ENCODE data around the gene CCDC93. TPM values are rescaled to one million over a fixed set of nuclear protein-coding genes. Genes with fewer than 3 reads are reported as not detected.

CCDC93 gene
- total RNA-seq, 2 experiments from 2014 or later = 26.2 to 39.5 TPM

- CTCF ChIA-PET = interaction anchor here (0.7 kb wide), 1 partner anchor 70 kb away, joined by 3 read pairs; no protein-coding TSS in a partner anchor
- no peaks in the 10 kb centered on the region for H3K9me3 Mint-ChIP-seq (ENCODE audit: low read depth)
Observed at GRCh38 chr2:118054213-118055008, 40.5 kb upstream of the CCDC93 start.

DNA sequence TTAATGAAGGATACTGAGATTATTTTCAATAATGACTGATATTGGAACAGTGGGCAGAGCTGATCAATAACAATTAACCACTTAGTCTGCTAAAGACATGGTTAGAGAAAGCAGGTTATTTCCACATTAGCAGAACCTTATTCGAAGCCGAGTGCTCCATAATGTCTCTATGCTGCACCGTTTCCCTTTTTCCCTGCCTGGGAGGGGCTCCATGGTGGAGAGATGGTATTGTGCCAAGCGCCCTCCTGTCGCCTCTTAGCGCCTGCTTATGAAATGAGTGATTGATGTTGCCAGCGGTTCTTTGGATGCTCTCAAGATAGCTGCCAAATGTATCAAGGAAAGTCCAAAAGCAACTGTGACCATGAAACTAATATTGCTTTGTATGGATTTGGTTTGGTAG lies 39.8 kb upstream of the CCDC93 start:
- POLR2A ChIA-PET = interaction anchor here (0.7 kb wide), 1 partner anchor 50 kb away, joined by 3 read pairs; no protein-coding TSS in a partner anchor
- Mint-ChIP-seq H3K36me3 (ENCODE audit: low read depth) (no peaks in the 10 kb centered on the region), H3K27ac (no peak overlapping the region), H3K27me3 (peaks cover 22% of the 10 kb centered on the region), H3K4me3 (no peak overlapping the region), H3K9me3 (ENCODE audit: low read depth) (no peaks in the 10 kb centered on the region), H3K4me1 (no peaks in the 10 kb centered on the region)
- intact Hi-C loops (cut with DNase I, micrococcal nuclease) = no loop called here
- CTCF ChIA-PET = no interaction called here
- DNase-seq = no peak
- ATAC-seq = no peak

More at GRCh38 chr2:118054213-118055008, 40.5 kb upstream of the CCDC93 start:
- POLR2A ChIA-PET = interaction anchor here (0.7 kb wide), 1 partner anchor 49 kb away, joined by 3 read pairs; no protein-coding TSS in a partner anchor
- H3K4me1 Mint-ChIP-seq = no peaks in the 10 kb centered on the region
- no peak for DNase-seq
- H3K36me3 Mint-ChIP-seq (ENCODE audit: low read depth) = no peaks in the 10 kb centered on the region
- peaks cover 20% of the 10 kb centered on the region for H3K27me3 Mint-ChIP-seq
- H3K4me3 Mint-ChIP-seq = no peak overlapping the region
- ATAC-seq = no peak
- intact Hi-C loops (cut with DNase I, micrococcal nuclease) = no loop called here
- no peak overlapping the region for H3K27ac Mint-ChIP-seq

DNA sequence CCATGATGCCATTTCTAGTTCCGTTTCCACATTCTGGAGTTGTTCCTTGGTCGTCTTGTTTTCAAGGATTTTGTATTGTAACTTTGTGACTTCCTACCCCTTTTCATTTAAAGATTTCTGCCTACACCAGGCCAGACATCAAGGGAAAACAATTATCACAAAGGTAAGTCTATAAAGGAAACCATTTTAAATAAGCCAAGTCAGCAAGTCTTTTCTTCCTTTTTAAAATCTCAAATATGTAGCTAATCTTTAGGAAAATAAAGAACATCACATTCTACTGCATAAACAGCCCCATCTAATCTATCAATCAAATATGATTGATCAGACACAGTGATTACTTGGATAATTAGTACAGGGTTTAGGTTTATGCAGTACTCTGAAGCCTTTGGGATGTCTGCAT lies 38.6 kb upstream of the CCDC93 start:
- ChIA-PET POLR2A (no interaction called here), CTCF (interaction anchor here (0.6 to 2.5 kb wide), 5 partner anchors 12 to 803 kb away, joined by 3 to 11 read pairs (median 3); no protein-coding TSS in a partner anchor)
- H3K4me1 Mint-ChIP-seq = no peaks in the 10 kb centered on the region
- H3K27me3 Mint-ChIP-seq = peaks cover 26% of the 10 kb centered on the region
- no peak for DNase-seq
- no peaks in the 10 kb centered on the region for H3K36me3 Mint-ChIP-seq (ENCODE audit: low read depth)
- ATAC-seq = no peak
- H3K9me3 Mint-ChIP-seq (ENCODE audit: low read depth) = no peaks in the 10 kb centered on the region
- intact Hi-C loops (cut with DNase I, micrococcal nuclease) = no loop called here
- H3K4me3 Mint-ChIP-seq = no peak overlapping the region
- H3K27ac Mint-ChIP-seq = no peak overlapping the region

- Mint-ChIP-seq H3K27me3 (peaks cover 30% of the 10 kb centered on the region), H3K9me3 (ENCODE audit: low read depth) (no peaks in the 10 kb centered on the region), H3K36me3 (ENCODE audit: low read depth) (no peaks in the 10 kb centered on the region), H3K4me3 (no peak overlapping the region), H3K4me1 (no peaks in the 10 kb centered on the region), H3K27ac (no peak overlapping the region)
- intact Hi-C loops (cut with DNase I, micrococcal nuclease) = no loop called here
- ChIA-PET POLR2A (no interaction called here), CTCF (interaction anchor here (0.6 to 2.5 kb wide), 8 partner anchors 9 to 803 kb away, joined by 3 to 11 read pairs (median 3); no protein-coding TSS in a partner anchor)
- no peak for DNase-seq
- ATAC-seq = no peak
Observed at GRCh38 chr2:118051826-118052358, 38.0 kb upstream of the CCDC93 start.

GRCh38 chr2:118050974-118051373 lies 37.1 kb upstream of the CCDC93 start:
- ATAC-seq (no peak), DNase-seq (no peak)
- ChIA-PET POLR2A (no interaction called here), CTCF (interaction anchor here (0.7 to 2.5 kb wide), 5 partner anchors 10 to 794 kb away, joined by 3 to 11 read pairs (median 4); no protein-coding TSS in a partner anchor)
- Mint-ChIP-seq H3K9me3 (ENCODE audit: low read depth) (no peaks in the 10 kb centered on the region), H3K4me3 (no peak overlapping the region), H3K27ac (no peak overlapping the region), H3K4me1 (no peaks in the 10 kb centered on the region), H3K27me3 (peaks cover 30% of the 10 kb centered on the region), H3K36me3 (ENCODE audit: low read depth) (no peaks in the 10 kb centered on the region)
- intact Hi-C loops (cut with DNase I, micrococcal nuclease) = no loop called here

- ChIA-PET CTCF (interaction anchor here (0.7 to 0.8 kb wide), 2 partner anchors 21 to 153 kb away, joined by 3 to 4 read pairs; no protein-coding TSS in a partner anchor), POLR2A (no interaction called here)
- ATAC-seq = no peak
- Mint-ChIP-seq H3K4me1 (no peaks in the 10 kb centered on the region), H3K4me3 (no peak overlapping the region), H3K9me3 (ENCODE audit: low read depth) (no peaks in the 10 kb centered on the region), H3K27me3 (peaks cover 30% of the 10 kb centered on the region), H3K36me3 (ENCODE audit: low read depth) (no peaks in the 10 kb centered on the region), H3K27ac (no peak overlapping the region)
- DNase-seq = no peak
- intact Hi-C loops (cut with DNase I, micrococcal nuclease) = no loop called here
Observed at GRCh38 chr2:118050386-118050785, 36.5 kb upstream of the CCDC93 start.

- Mint-ChIP-seq H3K9me3 (ENCODE audit: low read depth) (no peaks in the 10 kb centered on the region), H3K4me1 (no peaks in the 10 kb centered on the region), H3K4me3 (no peak overlapping the region), H3K36me3 (ENCODE audit: low read depth) (no peaks in the 10 kb centered on the region), H3K27me3 (peaks cover 30% of the 10 kb centered on the region), H3K27ac (no peak overlapping the region)
- DNase-seq (no peak), ATAC-seq (peak; percentile 57)
- CTCF ChIA-PET = interaction anchor here (0.6 kb wide), 1 partner anchor 125 kb away, joined by 3 read pairs; no protein-coding TSS in a partner anchor
- intact Hi-C loops (cut with DNase I, micrococcal nuclease) = loop anchor here (5.0 to 10.0 kb wide), 4 partner anchors 138 to 808 kb away; no protein-coding TSS in a partner anchor
- POLR2A ChIA-PET = no interaction called here
Observed at GRCh38 chr2:118049816-118050140, 35.9 kb upstream of the CCDC93 start.

GRCh38 chr2:118049140-118049815 lies 35.4 kb upstream of the CCDC93 start:
- Mint-ChIP-seq H3K27ac (no peak overlapping the region), H3K4me1 (peaks cover 2% of the 10 kb centered on the region), H3K9me3 (ENCODE audit: low read depth) (no peaks in the 10 kb centered on the region), H3K36me3 (ENCODE audit: low read depth) (no peaks in the 10 kb centered on the region), H3K4me3 (no peak overlapping the region), H3K27me3 (peaks cover 34% of the 10 kb centered on the region)
- no peak for DNase-seq
- ATAC-seq = no peak
- POLR2A ChIA-PET = no interaction called here
- CTCF ChIA-PET = interaction anchor here (0.6 kb wide), 1 partner anchor 125 kb away, joined by 3 read pairs; no protein-coding TSS in a partner anchor
- intact Hi-C loops (cut with DNase I, micrococcal nuclease) = loop anchor here (5.0 to 10.0 kb wide), 4 partner anchors 138 to 808 kb away; no protein-coding TSS in a partner anchor

DNA sequence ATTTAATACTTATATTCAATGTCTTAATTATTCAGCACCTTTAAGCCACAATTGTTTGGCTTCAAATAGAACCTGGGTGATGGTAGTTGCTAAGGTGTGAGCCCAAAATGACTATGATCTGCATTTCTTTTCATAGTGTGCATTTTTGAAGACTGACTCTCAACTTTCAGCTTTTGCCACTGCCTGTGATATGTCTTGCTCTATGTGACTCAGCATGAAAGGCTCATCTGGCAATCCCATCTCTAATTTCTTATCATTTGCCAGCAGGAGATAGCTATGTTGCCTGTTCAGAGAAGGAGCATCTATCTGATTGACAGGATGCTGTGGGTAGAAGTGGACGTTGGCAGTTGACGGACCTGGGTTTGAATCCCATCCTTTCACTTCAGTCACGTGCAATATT lies 34.5 kb upstream of the CCDC93 start:
- H3K4me3 Mint-ChIP-seq = no peak overlapping the region

GRCh38 chr2:118047380-118047826 lies 33.5 kb upstream of the CCDC93 start:
- H3K4me3 Mint-ChIP-seq = no peak overlapping the region
- ChIA-PET POLR2A (interaction anchor here (0.8 kb wide), 1 partner anchor 299 kb away, joined by 3 read pairs; no protein-coding TSS in a partner anchor), CTCF (interaction anchor here (0.7 to 2.6 kb wide), 34 partner anchors 9 to 835 kb away, joined by 3 to 14 read pairs (median 5); no protein-coding TSS in a partner anchor)
- ATAC-seq (no peak), DNase-seq (no peak)
- peaks cover 44% of the 10 kb centered on the region for H3K27me3 Mint-ChIP-seq
- no peaks in the 10 kb centered on the region for H3K36me3 Mint-ChIP-seq (ENCODE audit: low read depth)
- intact Hi-C loops (cut with DNase I, micrococcal nuclease) = loop anchor here (2.0 to 10.0 kb wide), 5 partner anchors 140 to 810 kb away; no protein-coding TSS in a partner anchor
- H3K4me1 Mint-ChIP-seq = peaks cover 2% of the 10 kb centered on the region
- no peaks in the 10 kb centered on the region for H3K9me3 Mint-ChIP-seq (ENCODE audit: low read depth)
- no peak overlapping the region for H3K27ac Mint-ChIP-seq

More for the DNA sequence above, 34.5 kb upstream of the CCDC93 start:
- no peak for DNase-seq
- H3K27ac Mint-ChIP-seq = no peak overlapping the region
- H3K4me1 Mint-ChIP-seq = peaks cover 2% of the 10 kb centered on the region
- intact Hi-C loops (cut with DNase I, micrococcal nuclease) = loop anchor here (5.0 to 10.0 kb wide), 4 partner anchors 139 to 809 kb away; no protein-coding TSS in a partner anchor
- H3K9me3 Mint-ChIP-seq (ENCODE audit: low read depth) = no peaks in the 10 kb centered on the region
- peaks cover 39% of the 10 kb centered on the region for H3K27me3 Mint-ChIP-seq
- no peak for ATAC-seq
- POLR2A ChIA-PET = no interaction called here
- CTCF ChIA-PET = interaction anchor here (2.1 kb wide), 1 partner anchor 19 kb away, joined by 11 read pairs; no protein-coding TSS in a partner anchor
- H3K36me3 Mint-ChIP-seq (ENCODE audit: low read depth) = no peaks in the 10 kb centered on the region

GRCh38 chr2:118046634-118047210 lies 32.9 kb upstream of the CCDC93 start:
- no peak overlapping the region for H3K27ac Mint-ChIP-seq

More at GRCh38 chr2:118046634-118047210, 32.9 kb upstream of the CCDC93 start:
- DNase-seq (no peak), ATAC-seq (no peak)
- ChIA-PET CTCF (interaction anchor here (0.6 to 2.6 kb wide), 41 partner anchors 8 to 836 kb away, joined by 3 to 14 read pairs (median 4); no protein-coding TSS in a partner anchor), POLR2A (no interaction called here)
- intact Hi-C loops (cut with DNase I, micrococcal nuclease) = loop anchor here (1.0 to 10.0 kb wide), 7 partner anchors 103 to 811 kb away; no protein-coding TSS in a partner anchor
- H3K9me3 Mint-ChIP-seq (ENCODE audit: low read depth) = no peaks in the 10 kb centered on the region
- H3K36me3 Mint-ChIP-seq (ENCODE audit: low read depth) = no peaks in the 10 kb centered on the region
- no peak overlapping the region for H3K4me3 Mint-ChIP-seq
- H3K27me3 Mint-ChIP-seq = peaks cover 46% of the 10 kb centered on the region
- H3K4me1 Mint-ChIP-seq = peaks cover 2% of the 10 kb centered on the region

All from activated CD4-positive, alpha-beta T cell treated with anti-CD3 and anti-CD28 coated beads for 36 hours (primary cell).